ENCODE results near the gene EIF4G3. TPM values are rescaled to one million over a fixed set of nuclear protein-coding genes. Genes with fewer than 3 reads are reported as not detected.
"Not testable (repeated sequence)": the region's sequence is repeated elsewhere in the genome, so short reads cannot be mapped to it uniquely, and the experiment has no call there.

Gene EIF4G3
- total RNA-seq, 1 donor: 58.6 TPM

DNA sequence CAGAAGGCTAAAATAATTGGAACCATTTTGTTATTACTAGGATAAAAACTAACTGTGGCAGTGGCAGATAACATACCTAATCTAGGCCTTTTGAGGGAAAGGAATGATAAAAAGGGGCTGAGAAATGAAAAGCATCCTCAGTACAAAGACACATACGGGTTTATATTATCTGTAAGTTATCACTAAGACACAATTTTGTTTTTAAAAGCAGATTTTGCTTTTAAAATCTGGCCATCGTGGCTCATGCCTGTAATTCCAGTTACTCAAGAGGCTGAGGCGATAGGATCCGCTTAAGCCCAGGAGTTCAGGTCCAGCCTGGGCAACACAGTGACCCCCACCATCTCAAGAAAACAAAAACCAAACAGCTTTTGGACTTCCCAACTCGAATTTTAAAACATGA is 364.8 kb downstream of the EIF4G3 start:
- TF ChIP-seq, protein P1, sequence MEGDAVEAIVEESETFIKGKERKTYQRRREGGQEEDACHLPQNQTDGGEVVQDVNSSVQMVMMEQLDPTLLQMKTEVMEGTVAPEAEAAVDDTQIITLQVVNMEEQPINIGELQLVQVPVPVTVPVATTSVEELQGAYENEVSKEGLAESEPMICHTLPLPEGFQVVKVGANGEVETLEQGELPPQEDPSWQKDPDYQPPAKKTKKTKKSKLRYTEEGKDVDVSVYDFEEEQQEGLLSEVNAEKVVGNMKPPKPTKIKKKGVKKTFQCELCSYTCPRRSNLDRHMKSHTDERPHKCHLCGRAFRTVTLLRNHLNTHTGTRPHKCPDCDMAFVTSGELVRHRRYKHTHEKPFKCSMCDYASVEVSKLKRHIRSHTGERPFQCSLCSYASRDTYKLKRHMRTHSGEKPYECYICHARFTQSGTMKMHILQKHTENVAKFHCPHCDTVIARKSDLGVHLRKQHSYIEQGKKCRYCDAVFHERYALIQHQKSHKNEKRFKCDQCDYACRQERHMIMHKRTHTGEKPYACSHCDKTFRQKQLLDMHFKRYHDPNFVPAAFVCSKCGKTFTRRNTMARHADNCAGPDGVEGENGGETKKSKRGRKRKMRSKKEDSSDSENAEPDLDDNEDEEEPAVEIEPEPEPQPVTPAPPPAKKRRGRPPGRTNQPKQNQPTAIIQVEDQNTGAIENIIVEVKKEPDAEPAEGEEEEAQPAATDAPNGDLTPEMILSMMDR (IDR thresholded peaks at IDR 0.05; ENCODE audit: insufficient read depth, low read length): no peak
- DNase-seq (ENCODE audit: low read depth): no peak
- H3K4me3 ChIP-seq (ENCODE audit: low read depth, low read length): no peak overlapping the region

DNA sequence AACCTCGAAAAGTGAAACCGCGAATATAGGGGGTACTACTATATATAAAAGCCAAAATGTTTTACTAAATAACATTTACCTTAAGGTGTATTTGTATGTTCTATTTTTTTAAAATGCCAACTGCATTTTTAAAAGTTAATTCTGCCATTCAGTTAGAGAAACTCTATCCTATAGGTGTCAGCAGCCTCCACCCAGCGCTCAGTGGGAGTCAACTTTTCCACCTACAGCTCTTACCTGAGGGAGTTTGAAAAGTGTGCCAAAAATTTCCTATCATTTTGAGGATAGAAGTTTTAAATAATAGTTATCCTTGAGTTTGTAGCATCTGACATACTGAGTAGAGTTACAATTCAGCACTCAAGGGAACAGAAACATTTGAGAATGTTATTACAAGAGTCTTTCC is 383.5 kb downstream of the EIF4G3 start:
- H3K4me3 ChIP-seq (ENCODE audit: low read depth, low read length): no peak overlapping the region
- TF ChIP-seq, protein P1 (IDR thresholded peaks at IDR 0.05; ENCODE audit: insufficient read depth, low read length): no peak
- DNase-seq (ENCODE audit: low read depth): no peak

DNA sequence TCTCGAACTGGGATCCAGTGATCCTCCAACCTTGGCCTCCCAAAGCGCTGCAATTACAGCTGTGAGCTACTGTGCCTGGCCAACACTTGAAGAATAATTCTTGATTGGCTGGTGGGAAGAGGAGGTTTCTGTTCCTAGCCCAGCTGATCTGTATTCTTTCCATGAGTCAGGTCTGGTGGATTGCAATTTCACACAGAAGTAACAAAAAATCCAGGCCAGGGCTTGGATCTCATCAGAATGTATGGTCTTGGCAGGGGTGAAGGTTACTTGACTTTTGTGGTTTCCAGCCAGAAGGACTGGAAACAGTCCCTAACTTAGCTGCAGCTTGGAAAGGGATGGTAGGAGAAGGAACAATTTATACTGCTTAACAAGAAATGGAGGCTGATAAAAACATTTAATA is 384.5 kb downstream of the EIF4G3 start:
- TF ChIP-seq, protein P1 (IDR thresholded peaks at IDR 0.05; ENCODE audit: insufficient read depth, low read length): no peak
- H3K4me3 ChIP-seq (ENCODE audit: low read depth, low read length): no peak overlapping the region
- peak; percentile 96 for DNase-seq (ENCODE audit: low read depth)

DNA sequence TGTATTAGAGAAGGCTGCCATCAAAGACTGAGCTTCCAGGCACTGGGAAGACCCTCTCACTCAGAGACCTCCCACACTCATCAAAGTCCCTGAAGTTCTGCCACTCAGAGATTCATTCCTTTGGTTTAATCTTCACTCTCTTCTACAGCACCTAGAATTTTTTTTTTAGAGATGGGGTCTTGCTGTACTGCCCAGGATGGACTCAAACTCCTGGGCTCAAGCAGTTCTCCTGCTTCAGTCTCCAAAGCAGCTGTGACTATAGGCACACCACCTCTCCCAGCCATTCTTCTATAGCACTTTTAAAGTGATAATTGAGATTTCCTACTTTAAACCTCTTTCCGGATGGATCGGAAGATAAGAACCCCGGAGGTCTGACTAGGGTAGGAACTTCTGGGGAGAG is 385.9 kb downstream of the EIF4G3 start:
- no peak overlapping the region for H3K4me3 ChIP-seq (ENCODE audit: low read depth, low read length)
- no peak for DNase-seq (ENCODE audit: low read depth)
- TF ChIP-seq, protein P1 (IDR thresholded peaks at IDR 0.05; ENCODE audit: insufficient read depth, low read length): no peak

DNA sequence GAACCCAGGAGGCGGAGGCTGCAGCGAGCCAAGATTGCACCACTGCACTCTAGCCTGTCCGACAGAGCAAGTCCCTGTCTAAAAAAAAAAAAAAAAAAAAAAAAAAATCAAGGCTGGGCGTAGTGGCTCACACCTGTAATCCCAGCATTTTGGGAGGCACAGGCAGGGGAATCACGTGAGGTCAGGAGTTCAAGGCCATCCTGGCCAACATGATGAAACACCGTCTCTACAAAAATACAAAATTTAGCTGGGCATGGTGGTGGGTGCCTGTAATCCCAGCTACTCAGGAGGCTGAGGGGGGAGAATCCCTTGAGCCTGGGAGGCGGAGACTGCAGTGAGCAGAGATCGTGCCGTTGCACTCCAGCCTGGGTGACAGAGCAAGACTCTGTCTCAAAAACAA is 387.1 kb downstream of the EIF4G3 start:
- DNase-seq (ENCODE audit: low read depth); H3K4me3 ChIP-seq (ENCODE audit: low read depth, low read length): not testable (repeated sequence)

DNA sequence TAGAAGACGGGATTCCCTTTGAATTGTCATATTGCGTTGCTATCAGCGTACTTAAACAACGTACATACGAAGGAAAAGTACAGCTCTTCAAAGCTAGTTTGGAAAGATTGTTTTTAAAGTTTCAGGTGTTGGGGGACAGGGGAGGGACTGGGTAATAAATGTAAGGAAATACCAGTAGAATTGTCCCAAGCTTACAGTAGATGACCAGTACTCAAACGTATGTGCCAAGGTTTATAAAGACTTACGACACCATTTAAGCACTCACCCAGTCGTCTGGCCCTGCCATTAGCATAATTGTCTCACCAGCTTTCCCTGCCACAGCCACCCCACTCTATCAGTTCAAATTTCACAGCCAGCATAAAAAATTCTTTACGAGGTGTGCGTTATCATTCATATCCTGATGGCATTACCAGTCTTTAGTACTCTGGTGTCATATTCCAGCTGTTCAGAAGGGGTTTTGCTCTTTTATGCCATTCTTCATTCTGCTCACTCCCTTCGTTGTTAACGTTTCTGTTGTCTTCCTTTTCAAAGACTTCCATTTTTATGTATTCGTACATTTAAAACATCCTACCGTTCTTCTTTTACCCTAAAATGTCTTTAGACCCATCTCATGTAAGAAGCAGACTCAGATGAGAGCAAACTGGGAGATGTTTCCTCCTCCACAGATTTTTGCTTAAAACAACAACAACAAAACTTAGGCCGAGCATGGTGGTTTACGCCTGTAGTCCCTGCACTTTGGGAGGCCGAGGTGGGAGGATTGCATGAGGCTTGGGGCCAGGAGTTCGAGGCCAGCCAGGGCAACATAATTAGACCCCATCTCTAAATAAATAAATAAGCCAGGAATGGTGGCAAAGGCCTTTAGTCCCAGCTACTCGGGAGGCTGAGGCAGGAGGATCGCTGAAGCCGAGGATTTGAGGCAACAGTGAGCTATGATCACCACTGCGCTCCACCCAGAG is 388.6 kb downstream of the EIF4G3 start:
- peak overlapping the region; percentile 79 for H3K4me3 ChIP-seq (ENCODE audit: low read depth, low read length)
- DNase-seq (ENCODE audit: low read depth): peak; percentile 62
- TF ChIP-seq, protein P1 (IDR thresholded peaks at IDR 0.05; ENCODE audit: insufficient read depth, low read length): no peak

DNA sequence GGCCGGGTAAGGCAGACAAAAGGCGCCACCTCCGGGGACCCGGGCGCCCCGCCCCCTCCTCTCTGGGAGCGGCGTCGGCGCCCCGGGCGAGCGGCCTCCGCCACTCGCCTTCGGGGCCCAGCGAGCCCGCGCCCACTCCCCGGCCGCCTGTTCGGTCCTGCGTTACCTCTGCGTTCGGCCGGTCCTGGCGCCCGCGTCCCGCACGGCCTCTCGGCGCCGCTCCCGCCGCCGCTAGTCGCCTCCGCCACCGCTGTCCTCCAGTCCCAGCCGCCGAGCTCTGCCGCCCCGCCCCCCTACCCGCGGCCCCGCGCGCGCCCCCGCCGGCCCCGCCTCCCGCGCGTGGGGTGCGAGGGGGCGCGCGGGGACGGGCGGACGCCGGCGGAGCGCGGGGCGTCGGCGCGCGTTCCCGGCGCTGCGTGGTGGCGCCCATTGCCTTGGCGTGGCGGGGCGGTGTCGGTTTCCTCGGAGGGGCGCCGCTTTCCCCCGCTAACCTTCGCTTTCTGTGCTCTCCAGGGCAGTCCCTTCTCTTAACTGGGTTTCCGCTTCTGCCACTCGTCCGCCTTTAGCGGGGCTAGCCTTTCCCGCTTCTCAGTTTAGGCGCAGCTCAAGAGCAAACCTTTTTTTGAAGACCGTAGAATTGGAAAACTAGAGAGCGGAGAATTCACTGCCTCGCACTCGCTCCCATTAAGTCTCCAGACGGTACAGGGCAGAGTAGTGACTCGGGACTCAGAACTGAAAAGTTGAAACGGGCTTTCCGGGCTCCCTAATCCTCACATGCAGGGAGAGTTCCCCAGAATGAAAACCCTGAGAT is 389.5 kb downstream of the EIF4G3 start, which contains the start of gene HP1BP3:
Gene HP1BP3, minus strand, starts transcription at position 279 of the 811 bp plus-strand sequence. CDS start 6,867 bp downstream, outside the sequence.
- DNase-seq (ENCODE audit: low read depth): peak; percentile 67
- TF ChIP-seq, protein P1 (IDR thresholded peaks at IDR 0.05; ENCODE audit: insufficient read depth, low read length): no peak
- peak within 1 kb of the TSS; percentile 88 for H3K4me3 ChIP-seq (ENCODE audit: low read depth, low read length)

All from fibroblast of the aortic adventitia (primary cell).